Ureter (tissue), 1 donor: Measurements from ENCODE around the gene UNC93B1. TPM values are rescaled to one million over a fixed set of nuclear protein-coding genes. Genes with fewer than 3 reads are reported as not detected.

Source experiments
- total RNA-seq: library from RNA; stranded (reverse); gene quantifications from one replicate; pipeline ENCODE4 v1.2.4, GENCODE V29; 2023
- donor health status: DM: yes; HTN: yes; CAD: no.

UNC93B1 gene
- total RNA-seq, 1 donor from 2014 or later: 98.3 TPM

Other genes starting within 250 kb of the UNC93B1 start
- 25.4 TPM for gene ALDH3B1, start 6.2 kb upstream of the UNC93B1 start, total RNA-seq
- 172 TPM for gene NDUFS8, start 26.6 kb upstream of the UNC93B1 start, total RNA-seq
- gene TCIRG1, start 34.9 kb upstream of the UNC93B1 start, total RNA-seq: 134 TPM
- 66.2 TPM for gene CHKA, start 117.3 kb upstream of the UNC93B1 start, total RNA-seq
- 67.6 TPM for gene KMT5B, start 209.2 kb upstream of the UNC93B1 start, total RNA-seq